ENCODE data around the gene JARID2. TPM values are rescaled to one million over a fixed set of nuclear protein-coding genes. Genes with fewer than 3 reads are reported as not detected.

Gene JARID2
- total and polyA plus RNA-seq, 9 of the 15 experiments (the other 6 are each of a cell fraction or from before 2014, with no cell fraction given), result 5.0 to 29.0 (median 15.6) TPM

DNA sequence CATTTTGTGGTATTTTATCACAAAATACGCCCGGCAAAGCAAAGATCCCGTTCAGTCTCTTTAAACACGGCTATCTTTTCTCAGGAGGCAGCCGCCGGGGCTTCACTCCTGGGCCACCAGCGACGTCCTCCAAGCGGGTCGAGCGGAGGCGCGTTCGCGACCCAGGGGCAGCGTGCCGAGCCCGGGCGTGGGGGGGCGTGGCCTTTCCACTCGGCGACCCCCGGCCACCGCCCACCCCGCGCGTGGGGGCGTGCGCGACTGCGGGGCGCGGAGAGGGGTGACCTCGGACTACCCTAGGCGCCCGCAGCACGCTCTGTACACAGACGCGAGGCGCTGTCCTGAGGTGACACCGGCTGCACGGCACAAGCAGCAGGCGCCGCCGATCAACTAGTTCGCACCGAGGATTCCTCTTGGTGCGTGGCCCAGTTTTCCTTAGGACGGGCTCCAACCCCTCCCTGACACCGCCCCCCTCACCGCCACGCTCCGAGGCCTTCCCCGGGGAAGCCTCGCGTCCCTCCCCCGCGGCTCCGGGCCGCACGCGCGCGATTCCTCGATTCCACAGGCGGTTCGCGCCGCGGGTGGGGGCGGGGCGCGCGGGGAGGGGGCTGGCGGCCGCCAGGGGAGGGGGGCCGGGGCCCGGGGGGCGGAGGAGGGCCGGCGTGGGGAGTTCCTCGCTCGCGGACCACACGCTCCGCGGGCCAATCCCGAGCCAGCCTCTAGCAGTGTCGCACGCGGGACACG lies 1.1 kb upstream of the JARID2 start (continued):
- TF ChIP-seq NR1H2 (CRISPR knock-in tag; IDR thresholded peaks at IDR 0.05) (no peak; the same call in 1 of the 2 replicates), GTF2F1 (IDR thresholded peaks at IDR 0.05; ENCODE audit: low read depth, low read length) (no peak; the same call in 1 of the 2 replicates), SAFB2 (IDR thresholded peaks at IDR 0.05; ENCODE audit: borderline replicate concordance, low read depth, low read length, severe bottlenecking) (no peak), RBM39 (optimal IDR thresholded peaks at IDR 0.05; ENCODE audit: low read depth, low read length) (no peak), SRSF7 (optimal IDR thresholded peaks at IDR 0.05; ENCODE audit: low read depth, low read length) (no peak), NFE2L1 (tag; IDR thresholded peaks at IDR 0.05; ENCODE audit: borderline replicate concordance, low read depth) (no peak), SIRT6 (IDR thresholded peaks at IDR 0.05; ENCODE audit: low read depth, low read length) (no peak), MECOM (CRISPR knock-in tag; IDR thresholded peaks at IDR 0.05) (no peak), RFX7 (CRISPR knock-in tag; IDR thresholded peaks at IDR 0.05) (no peak)
- TF ChIP-seq, protein P1, sequence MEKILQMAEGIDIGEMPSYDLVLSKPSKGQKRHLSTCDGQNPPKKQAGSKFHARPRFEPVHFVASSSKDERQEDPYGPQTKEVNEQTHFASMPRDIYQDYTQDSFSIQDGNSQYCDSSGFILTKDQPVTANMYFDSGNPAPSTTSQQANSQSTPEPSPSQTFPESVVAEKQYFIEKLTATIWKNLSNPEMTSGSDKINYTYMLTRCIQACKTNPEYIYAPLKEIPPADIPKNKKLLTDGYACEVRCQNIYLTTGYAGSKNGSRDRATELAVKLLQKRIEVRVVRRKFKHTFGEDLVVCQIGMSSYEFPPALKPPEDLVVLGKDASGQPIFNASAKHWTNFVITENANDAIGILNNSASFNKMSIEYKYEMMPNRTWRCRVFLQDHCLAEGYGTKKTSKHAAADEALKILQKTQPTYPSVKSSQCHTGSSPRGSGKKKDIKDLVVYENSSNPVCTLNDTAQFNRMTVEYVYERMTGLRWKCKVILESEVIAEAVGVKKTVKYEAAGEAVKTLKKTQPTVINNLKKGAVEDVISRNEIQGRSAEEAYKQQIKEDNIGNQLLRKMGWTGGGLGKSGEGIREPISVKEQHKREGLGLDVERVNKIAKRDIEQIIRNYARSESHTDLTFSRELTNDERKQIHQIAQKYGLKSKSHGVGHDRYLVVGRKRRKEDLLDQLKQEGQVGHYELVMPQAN (IDR thresholded peaks at IDR 0.05; ENCODE audit: borderline replicate concordance), result peak; percentile 26; the same call in 1 of the 2 replicates
- TF ChIP-seq, protein P2, sequence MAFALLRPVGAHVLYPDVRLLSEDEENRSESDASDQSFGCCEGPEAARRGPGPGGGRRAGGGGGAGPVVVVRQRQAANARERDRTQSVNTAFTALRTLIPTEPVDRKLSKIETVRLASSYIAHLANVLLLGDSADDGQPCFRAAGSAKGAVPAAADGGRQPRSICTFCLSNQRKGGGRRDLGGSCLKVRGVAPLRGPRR (CRISPR knock-in tag; IDR thresholded peaks at IDR 0.05), result peak; percentile 60; the same call in 1 of the 2 replicates
- TF ChIP-seq, protein P3, sequence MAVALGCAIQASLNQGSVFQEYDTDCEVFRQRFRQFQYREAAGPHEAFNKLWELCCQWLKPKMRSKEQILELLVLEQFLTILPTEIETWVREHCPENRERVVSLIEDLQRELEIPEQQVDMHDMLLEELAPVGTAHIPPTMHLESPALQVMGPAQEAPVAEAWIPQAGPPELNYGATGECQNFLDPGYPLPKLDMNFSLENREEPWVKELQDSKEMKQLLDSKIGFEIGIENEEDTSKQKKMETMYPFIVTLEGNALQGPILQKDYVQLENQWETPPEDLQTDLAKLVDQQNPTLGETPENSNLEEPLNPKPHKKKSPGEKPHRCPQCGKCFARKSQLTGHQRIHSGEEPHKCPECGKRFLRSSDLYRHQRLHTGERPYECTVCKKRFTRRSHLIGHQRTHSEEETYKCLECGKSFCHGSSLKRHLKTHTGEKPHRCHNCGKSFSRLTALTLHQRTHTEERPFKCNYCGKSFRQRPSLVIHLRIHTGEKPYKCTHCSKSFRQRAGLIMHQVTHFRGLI (CRISPR knock-in tag; IDR thresholded peaks at IDR 0.05), result no peak
- TF ChIP-seq, protein P4, sequence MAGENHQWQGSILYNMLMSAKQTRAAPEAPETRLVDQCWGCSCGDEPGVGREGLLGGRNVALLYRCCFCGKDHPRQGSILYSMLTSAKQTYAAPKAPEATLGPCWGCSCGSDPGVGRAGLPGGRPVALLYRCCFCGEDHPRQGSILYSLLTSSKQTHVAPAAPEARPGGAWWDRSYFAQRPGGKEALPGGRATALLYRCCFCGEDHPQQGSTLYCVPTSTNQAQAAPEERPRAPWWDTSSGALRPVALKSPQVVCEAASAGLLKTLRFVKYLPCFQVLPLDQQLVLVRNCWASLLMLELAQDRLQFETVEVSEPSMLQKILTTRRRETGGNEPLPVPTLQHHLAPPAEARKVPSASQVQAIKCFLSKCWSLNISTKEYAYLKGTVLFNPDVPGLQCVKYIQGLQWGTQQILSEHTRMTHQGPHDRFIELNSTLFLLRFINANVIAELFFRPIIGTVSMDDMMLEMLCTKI (IDR thresholded peaks at IDR 0.05; ENCODE audit: partially characterized antibody), result no peak
- TF ChIP-seq, protein P5, sequence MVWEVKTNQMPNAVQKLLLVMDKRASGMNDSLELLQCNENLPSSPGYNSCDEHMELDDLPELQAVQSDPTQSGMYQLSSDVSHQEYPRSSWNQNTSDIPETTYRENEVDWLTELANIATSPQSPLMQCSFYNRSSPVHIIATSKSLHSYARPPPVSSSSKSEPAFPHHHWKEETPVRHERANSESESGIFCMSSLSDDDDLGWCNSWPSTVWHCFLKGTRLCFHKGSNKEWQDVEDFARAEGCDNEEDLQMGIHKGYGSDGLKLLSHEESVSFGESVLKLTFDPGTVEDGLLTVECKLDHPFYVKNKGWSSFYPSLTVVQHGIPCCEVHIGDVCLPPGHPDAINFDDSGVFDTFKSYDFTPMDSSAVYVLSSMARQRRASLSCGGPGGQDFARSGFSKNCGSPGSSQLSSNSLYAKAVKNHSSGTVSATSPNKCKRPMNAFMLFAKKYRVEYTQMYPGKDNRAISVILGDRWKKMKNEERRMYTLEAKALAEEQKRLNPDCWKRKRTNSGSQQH (CRISPR knock-in tag; IDR thresholded peaks at IDR 0.05), result 0 out of 2 replicates have a peak, but pooled peaks have one; percentile 59
- TF ChIP-seq, protein P6, sequence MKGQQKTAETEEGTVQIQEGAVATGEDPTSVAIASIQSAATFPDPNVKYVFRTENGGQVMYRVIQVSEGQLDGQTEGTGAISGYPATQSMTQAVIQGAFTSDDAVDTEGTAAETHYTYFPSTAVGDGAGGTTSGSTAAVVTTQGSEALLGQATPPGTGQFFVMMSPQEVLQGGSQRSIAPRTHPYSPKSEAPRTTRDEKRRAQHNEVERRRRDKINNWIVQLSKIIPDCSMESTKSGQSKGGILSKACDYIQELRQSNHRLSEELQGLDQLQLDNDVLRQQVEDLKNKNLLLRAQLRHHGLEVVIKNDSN (CRISPR knock-in tag; IDR thresholded peaks at IDR 0.05), result peak; percentile 23; the same call in 1 of the 2 replicates
- TF ChIP-seq, protein P7, sequence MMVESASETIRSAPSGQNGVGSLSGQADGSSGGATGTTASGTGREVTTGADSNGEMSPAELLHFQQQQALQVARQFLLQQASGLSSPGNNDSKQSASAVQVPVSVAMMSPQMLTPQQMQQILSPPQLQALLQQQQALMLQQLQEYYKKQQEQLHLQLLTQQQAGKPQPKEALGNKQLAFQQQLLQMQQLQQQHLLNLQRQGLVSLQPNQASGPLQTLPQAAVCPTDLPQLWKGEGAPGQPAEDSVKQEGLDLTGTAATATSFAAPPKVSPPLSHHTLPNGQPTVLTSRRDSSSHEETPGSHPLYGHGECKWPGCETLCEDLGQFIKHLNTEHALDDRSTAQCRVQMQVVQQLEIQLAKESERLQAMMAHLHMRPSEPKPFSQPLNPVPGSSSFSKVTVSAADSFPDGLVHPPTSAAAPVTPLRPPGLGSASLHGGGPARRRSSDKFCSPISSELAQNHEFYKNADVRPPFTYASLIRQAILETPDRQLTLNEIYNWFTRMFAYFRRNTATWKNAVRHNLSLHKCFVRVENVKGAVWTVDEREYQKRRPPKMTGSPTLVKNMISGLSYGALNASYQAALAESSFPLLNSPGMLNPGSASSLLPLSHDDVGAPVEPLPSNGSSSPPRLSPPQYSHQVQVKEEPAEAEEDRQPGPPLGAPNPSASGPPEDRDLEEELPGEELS (CRISPR knock-in tag; IDR thresholded peaks at IDR 0.05; ENCODE audit: borderline replicate concordance), result no peak

Measured in K562 (cell line).